K562 (cell line): ENCODE measurements around the gene PRDM4. TPM values are rescaled to one million over a fixed set of nuclear protein-coding genes. Genes with fewer than 3 reads are reported as not detected.
A peak's percentile ranks its signal among the peaks of the same experiment; 100 is the strongest.

Experiments
- ATF3 ChIP-seq, 2 experiments: fragments of 450-650 bp in 1 of 2; sonication (generic) in 1 of 2; formaldehyde crosslinking in 1 of 2; IDR thresholded peaks in 1 of 2; conservative IDR thresholded peaks in 1 of 2; 2 replicates each; pipeline versions ENCODE4 v1.6.1 to v1.8.1; 2016 to 2023; ENCODE audit warnings: mild to moderate bottlenecking in 2 of 2, moderate library complexity in 2 of 2, inconsistent platforms in 1 of 2, missing genetic modification reagents in 1 of 2
- BCL6 ChIP-seq: fragments of 250-450 bp; sonication (Bioruptor Pico); IDR thresholded peaks from 2 replicates; pipeline ENCODE4 v1.4.0; 2020
- BRF1 ChIP-seq: IDR thresholded peaks from 3 replicates; pipeline ENCODE4 v1.6.1; 2011; ENCODE audit warnings: borderline replicate concordance, mild to moderate bottlenecking; ENCODE audit not compliant: insufficient read length; ENCODE audit errors: extremely low read depth
- CEBPB ChIP-seq: fragments of 450-650 bp; IDR thresholded peaks from 2 replicates; pipeline ENCODE4 v1.6.1; 2016; ENCODE audit warnings: missing genetic modification characterization, missing compliant biosample characterization
- CTBP1 ChIP-seq: fragments of 450-650 bp; IDR thresholded peaks from 2 replicates; pipeline ENCODE4 v1.6.1; 2016; ENCODE audit warnings: borderline replicate concordance
- ELF4 ChIP-seq: fragments of 450-650 bp; formaldehyde crosslinking; IDR thresholded peaks from 2 replicates; pipeline ENCODE4 v1.4.0; 2022; ENCODE audit warnings: missing genetic modification characterization
- GTF2F1 ChIP-seq: IDR thresholded peaks from 2 replicates; pipeline ENCODE4 v1.6.1; 2011; ENCODE audit warnings: low read depth, low read length, improper control_type of control experiment
- HDAC1 ChIP-seq, 2 experiments: fragments of 450-650 bp; IDR thresholded peaks; 2 replicates each; pipeline ENCODE4 v1.6.1; 2016 to 2017; ENCODE audit warnings: inconsistent platforms in 1 of 2, mild to moderate bottlenecking in 1 of 2, moderate library complexity in 1 of 2
- HNRNPL ChIP-seq: fragments of 200-400 bp; formaldehyde crosslinking; IDR thresholded peaks from 2 replicates; pipeline ENCODE4 v1.6.1; 2017; ENCODE audit warnings: low read depth, mild to moderate bottlenecking, low read length
- POLR2AphosphoS5 ChIP-seq: IDR thresholded peaks from 2 replicates; pipeline ENCODE4 v1.6.1; 2011; ENCODE audit warnings: mild to moderate bottlenecking, low read depth, low read length, moderate library complexity; ENCODE audit not compliant: control insufficient read depth, insufficient read depth
- PTRF ChIP-seq: fragments of 450-650 bp; IDR thresholded peaks from 2 replicates; pipeline ENCODE4 v1.6.1; 2016; ENCODE audit warnings: mild to moderate bottlenecking, missing genetic modification characterization, missing compliant biosample characterization
- RBFOX2 ChIP-seq: fragments of 200-400 bp; formaldehyde crosslinking; IDR thresholded peaks from 2 replicates; pipeline ENCODE4 v1.6.1; 2017; ENCODE audit warnings: low read depth, mild to moderate bottlenecking, low read length, moderate library complexity
- SRSF9 ChIP-seq: fragments of 200-400 bp; formaldehyde crosslinking; IDR thresholded peaks from 2 replicates; pipeline ENCODE4 v1.6.1; 2017; ENCODE audit warnings: low read depth, low read length, borderline replicate concordance
- TCF3 ChIP-seq: sonication (generic); formaldehyde crosslinking; IDR thresholded peaks from 2 replicates; pipeline ENCODE4 v1.4.0; 2020; ENCODE audit warnings: mild to moderate bottlenecking, missing genetic modification reagents
- THAP12 ChIP-seq: fragments of 250-450 bp; sonication (Bioruptor Pico); IDR thresholded peaks from 2 replicates; pipeline ENCODE4 v1.9.0; 2021; ENCODE audit warnings: mild to moderate bottlenecking, inconsistent platforms
- YBX1 ChIP-seq: fragments of 450-650 bp; IDR thresholded peaks from 2 replicates; pipeline ENCODE4 v1.7.1; 2016; ENCODE audit warnings: mild to moderate bottlenecking
- ZNF431 ChIP-seq: sonication (generic); formaldehyde crosslinking; IDR thresholded peaks from 2 replicates; pipeline ENCODE4 v1.8.0; 2022; ENCODE audit warnings: mild to moderate bottlenecking, missing genetic modification reagents
- ZNF507 ChIP-seq: conservative IDR thresholded peaks from 2 replicates; pipeline ENCODE4 v1.6.1; 2017; ENCODE audit warnings: missing genetic modification characterization, missing compliant biosample characterization
- polyA plus RNA-seq, 8 experiments: library from polyadenylated mRNA; depleted of rRNA in 4 of 8; stranded (reverse) in 5 of 8; unstranded in 3 of 8; fragments of >200 nt; fragmentation: Nextera tagmentation in 2 of 8; fragmentation: Illumina TruSeq in 1 of 8; extraction: Ambion mirVana in 2 of 8; extraction: Trizol in 1 of 8; gene quantifications; 2 replicates each; pipeline versions ENCODE4 v1.2.1 to v1.2.3, GENCODE V29; 2011 to 2014; ENCODE audit warnings: inconsistent platforms in 1 of 8, missing spikeins in 1 of 8
- total RNA-seq, 7 experiments: library from RNA; depleted of rRNA in 6 of 7; stranded (reverse); fragments of >200 nt in 6 of 7; fragmentation: Illumina TruSeq in 2 of 7; extraction: Trizol in 2 of 7; gene quantifications; 2 replicates each; pipeline versions ENCODE4 v1.2.1 to v1.2.3, GENCODE V29; 2011 to 2021; ENCODE audit warnings: low replicate concordance in 1 of 7
- TF ChIP-seq, protein P1 (sequence below): sonication (generic); formaldehyde crosslinking; IDR thresholded peaks from 2 replicates; pipeline ENCODE4 v1.8.0; 2022; ENCODE audit warnings: mild to moderate bottlenecking, missing genetic modification reagents, borderline replicate concordance
- TF ChIP-seq, protein P2 (sequence below): sonication (generic); formaldehyde crosslinking; IDR thresholded peaks from 2 replicates; pipeline ENCODE4 v1.8.1; 2023; ENCODE audit warnings: mild to moderate bottlenecking, missing genetic modification reagents

PRDM4 gene
- total and polyA plus RNA-seq, 9 of the 15 experiments (the other 6 are each of a cell fraction or from before 2014, with no cell fraction given) = 5.9 to 26.0 (median 20.0) TPM

GRCh38 chr12:107760809-107761501 lies at the start of gene PRDM4 (continued):
- TF ChIP-seq RBFOX2 (peak; percentile 91), ZNF431 (CRISPR knock-in tag) (no peak), HNRNPL (no peak), THAP12 (CRISPR knock-in tag) (peak; percentile 74), ZNF507 (tag) (no peak), ELF4 (CRISPR knock-in tag) (no peak), CTBP1 (peak; percentile 98), BCL6 (CRISPR knock-in tag) (no peak), TCF3 (CRISPR knock-in tag) (no peak), HDAC1 (IDR thresholded peaks at IDR 0.05) (peak in 1 of 2 experiments; percentile 51; a peak in 1 of 4 replicates), CEBPB (tag) (no peak), PTRF (tag) (no peak), GTF2F1 (no peak), YBX1 (no peak), POLR2AphosphoS5 (peak; percentile 75), ATF3 (IDR thresholded peaks at IDR 0.05) (no peak), ATF3 (CRISPR knock-in tag; conservative IDR thresholded peaks at IDR 0.05) (no peak), SRSF9 (no peak), BRF1 (no peak)
- TF ChIP-seq, protein P1, sequence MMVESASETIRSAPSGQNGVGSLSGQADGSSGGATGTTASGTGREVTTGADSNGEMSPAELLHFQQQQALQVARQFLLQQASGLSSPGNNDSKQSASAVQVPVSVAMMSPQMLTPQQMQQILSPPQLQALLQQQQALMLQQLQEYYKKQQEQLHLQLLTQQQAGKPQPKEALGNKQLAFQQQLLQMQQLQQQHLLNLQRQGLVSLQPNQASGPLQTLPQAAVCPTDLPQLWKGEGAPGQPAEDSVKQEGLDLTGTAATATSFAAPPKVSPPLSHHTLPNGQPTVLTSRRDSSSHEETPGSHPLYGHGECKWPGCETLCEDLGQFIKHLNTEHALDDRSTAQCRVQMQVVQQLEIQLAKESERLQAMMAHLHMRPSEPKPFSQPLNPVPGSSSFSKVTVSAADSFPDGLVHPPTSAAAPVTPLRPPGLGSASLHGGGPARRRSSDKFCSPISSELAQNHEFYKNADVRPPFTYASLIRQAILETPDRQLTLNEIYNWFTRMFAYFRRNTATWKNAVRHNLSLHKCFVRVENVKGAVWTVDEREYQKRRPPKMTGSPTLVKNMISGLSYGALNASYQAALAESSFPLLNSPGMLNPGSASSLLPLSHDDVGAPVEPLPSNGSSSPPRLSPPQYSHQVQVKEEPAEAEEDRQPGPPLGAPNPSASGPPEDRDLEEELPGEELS (CRISPR knock-in tag) = no peak
- TF ChIP-seq, protein P2, sequence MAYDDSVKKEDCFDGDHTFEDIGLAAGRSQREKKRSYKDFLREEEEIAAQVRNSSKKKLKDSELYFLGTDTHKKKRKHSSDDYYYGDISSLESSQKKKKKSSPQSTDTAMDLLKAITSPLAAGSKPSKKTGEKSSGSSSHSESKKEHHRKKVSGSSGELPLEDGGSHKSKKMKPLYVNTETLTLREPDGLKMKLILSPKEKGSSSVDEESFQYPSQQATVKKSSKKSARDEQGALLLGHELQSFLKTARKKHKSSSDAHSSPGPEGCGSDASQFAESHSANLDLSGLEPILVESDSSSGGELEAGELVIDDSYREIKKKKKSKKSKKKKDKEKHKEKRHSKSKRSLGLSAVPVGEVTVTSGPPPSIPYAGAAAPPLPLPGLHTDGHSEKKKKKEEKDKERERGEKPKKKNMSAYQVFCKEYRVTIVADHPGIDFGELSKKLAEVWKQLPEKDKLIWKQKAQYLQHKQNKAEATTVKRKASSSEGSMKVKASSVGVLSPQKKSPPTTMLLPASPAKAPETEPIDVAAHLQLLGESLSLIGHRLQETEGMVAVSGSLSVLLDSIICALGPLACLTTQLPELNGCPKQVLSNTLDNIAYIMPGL (CRISPR knock-in tag) = no peak
